ENCODE results near the gene IKZF4. TPM values are rescaled to one million over a fixed set of nuclear protein-coding genes. Genes with fewer than 3 reads are reported as not detected.

Gene IKZF4
- total RNA-seq, 1 experiment from 2014 or later, result 13.6 TPM

DNA sequence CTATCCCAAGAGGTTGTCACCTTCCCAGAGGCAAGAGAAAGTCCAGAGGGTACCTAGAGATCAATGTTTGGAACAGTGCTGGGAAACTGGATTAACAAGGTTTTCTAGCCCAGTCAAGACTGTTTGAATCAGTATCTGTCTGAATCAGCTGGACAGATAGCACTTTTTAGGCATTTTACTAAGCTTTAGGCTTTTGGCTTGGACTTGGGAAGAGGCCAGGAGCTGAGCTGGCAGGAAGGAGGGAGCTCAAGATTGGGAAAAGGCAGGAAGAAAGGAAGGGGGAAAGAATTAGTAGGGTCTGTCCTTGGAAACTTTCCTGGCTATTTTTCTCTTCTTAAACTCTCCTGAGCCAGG is 8.3 kb downstream of the IKZF4 start:
- H3K27ac Mint-ChIP-seq, result no peak overlapping the region
- no peaks in the 10 kb centered on the region for H3K9me3 Mint-ChIP-seq
- no peak for ATAC-seq
- TF ChIP-seq, protein P1, sequence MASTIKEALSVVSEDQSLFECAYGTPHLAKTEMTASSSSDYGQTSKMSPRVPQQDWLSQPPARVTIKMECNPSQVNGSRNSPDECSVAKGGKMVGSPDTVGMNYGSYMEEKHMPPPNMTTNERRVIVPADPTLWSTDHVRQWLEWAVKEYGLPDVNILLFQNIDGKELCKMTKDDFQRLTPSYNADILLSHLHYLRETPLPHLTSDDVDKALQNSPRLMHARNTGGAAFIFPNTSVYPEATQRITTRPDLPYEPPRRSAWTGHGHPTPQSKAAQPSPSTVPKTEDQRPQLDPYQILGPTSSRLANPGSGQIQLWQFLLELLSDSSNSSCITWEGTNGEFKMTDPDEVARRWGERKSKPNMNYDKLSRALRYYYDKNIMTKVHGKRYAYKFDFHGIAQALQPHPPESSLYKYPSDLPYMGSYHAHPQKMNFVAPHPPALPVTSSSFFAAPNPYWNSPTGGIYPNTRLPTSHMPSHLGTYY (CRISPR knock-in tag; IDR thresholded peaks at IDR 0.05), result no peak
- TF ChIP-seq JUN (CRISPR knock-in tag; IDR thresholded peaks at IDR 0.05), result no peak
- TF ChIP-seq, protein P2, sequence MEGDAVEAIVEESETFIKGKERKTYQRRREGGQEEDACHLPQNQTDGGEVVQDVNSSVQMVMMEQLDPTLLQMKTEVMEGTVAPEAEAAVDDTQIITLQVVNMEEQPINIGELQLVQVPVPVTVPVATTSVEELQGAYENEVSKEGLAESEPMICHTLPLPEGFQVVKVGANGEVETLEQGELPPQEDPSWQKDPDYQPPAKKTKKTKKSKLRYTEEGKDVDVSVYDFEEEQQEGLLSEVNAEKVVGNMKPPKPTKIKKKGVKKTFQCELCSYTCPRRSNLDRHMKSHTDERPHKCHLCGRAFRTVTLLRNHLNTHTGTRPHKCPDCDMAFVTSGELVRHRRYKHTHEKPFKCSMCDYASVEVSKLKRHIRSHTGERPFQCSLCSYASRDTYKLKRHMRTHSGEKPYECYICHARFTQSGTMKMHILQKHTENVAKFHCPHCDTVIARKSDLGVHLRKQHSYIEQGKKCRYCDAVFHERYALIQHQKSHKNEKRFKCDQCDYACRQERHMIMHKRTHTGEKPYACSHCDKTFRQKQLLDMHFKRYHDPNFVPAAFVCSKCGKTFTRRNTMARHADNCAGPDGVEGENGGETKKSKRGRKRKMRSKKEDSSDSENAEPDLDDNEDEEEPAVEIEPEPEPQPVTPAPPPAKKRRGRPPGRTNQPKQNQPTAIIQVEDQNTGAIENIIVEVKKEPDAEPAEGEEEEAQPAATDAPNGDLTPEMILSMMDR (IDR thresholded peaks at IDR 0.05), result no peak
- no peak for TF ChIP-seq KAT7 (CRISPR knock-in tag; IDR thresholded peaks at IDR 0.05; ENCODE audit: borderline replicate concordance)
- TF ChIP-seq, protein P3, sequence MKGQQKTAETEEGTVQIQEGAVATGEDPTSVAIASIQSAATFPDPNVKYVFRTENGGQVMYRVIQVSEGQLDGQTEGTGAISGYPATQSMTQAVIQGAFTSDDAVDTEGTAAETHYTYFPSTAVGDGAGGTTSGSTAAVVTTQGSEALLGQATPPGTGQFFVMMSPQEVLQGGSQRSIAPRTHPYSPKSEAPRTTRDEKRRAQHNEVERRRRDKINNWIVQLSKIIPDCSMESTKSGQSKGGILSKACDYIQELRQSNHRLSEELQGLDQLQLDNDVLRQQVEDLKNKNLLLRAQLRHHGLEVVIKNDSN (CRISPR knock-in tag; IDR thresholded peaks at IDR 0.05), result no peak
- TF ChIP-seq TP53 (CRISPR knock-in tag; IDR thresholded peaks at IDR 0.05), result no peak
- no peak for TF ChIP-seq EMX1 (CRISPR knock-in tag; IDR thresholded peaks at IDR 0.05)
- no peak for TF ChIP-seq ZNF396 (CRISPR knock-in tag; IDR thresholded peaks at IDR 0.05; ENCODE audit: borderline replicate concordance)
- TF ChIP-seq, protein P4, sequence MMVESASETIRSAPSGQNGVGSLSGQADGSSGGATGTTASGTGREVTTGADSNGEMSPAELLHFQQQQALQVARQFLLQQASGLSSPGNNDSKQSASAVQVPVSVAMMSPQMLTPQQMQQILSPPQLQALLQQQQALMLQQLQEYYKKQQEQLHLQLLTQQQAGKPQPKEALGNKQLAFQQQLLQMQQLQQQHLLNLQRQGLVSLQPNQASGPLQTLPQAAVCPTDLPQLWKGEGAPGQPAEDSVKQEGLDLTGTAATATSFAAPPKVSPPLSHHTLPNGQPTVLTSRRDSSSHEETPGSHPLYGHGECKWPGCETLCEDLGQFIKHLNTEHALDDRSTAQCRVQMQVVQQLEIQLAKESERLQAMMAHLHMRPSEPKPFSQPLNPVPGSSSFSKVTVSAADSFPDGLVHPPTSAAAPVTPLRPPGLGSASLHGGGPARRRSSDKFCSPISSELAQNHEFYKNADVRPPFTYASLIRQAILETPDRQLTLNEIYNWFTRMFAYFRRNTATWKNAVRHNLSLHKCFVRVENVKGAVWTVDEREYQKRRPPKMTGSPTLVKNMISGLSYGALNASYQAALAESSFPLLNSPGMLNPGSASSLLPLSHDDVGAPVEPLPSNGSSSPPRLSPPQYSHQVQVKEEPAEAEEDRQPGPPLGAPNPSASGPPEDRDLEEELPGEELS (CRISPR knock-in tag; IDR thresholded peaks at IDR 0.05), result no peak
- TF ChIP-seq, protein P5, sequence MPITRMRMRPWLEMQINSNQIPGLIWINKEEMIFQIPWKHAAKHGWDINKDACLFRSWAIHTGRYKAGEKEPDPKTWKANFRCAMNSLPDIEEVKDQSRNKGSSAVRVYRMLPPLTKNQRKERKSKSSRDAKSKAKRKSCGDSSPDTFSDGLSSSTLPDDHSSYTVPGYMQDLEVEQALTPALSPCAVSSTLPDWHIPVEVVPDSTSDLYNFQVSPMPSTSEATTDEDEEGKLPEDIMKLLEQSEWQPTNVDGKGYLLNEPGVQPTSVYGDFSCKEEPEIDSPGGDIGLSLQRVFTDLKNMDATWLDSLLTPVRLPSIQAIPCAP (CRISPR knock-in tag; IDR thresholded peaks at IDR 0.05), result no peak
- no peak for DNase-seq (ENCODE audit: low spot score)
- no peaks in the 10 kb centered on the region for H3K27me3 Mint-ChIP-seq (ENCODE audit: low read depth)
- H3K4me3 Mint-ChIP-seq, result no peak overlapping the region
- ChIA-PET POLR2A (no interaction called here), CTCF (interaction anchor here (0.6 to 3.4 kb wide), 22 partner anchors 8 to 291 kb away, joined by 3 to 68 read pairs (median 4); partner anchors contain the start of genes ESYT1, IKZF4, ORMDL2 and RAB5B)
- peaks cover 46% of the 10 kb centered on the region for H3K36me3 Mint-ChIP-seq
- H3K4me1 Mint-ChIP-seq, result no peaks in the 10 kb centered on the region

DNA sequence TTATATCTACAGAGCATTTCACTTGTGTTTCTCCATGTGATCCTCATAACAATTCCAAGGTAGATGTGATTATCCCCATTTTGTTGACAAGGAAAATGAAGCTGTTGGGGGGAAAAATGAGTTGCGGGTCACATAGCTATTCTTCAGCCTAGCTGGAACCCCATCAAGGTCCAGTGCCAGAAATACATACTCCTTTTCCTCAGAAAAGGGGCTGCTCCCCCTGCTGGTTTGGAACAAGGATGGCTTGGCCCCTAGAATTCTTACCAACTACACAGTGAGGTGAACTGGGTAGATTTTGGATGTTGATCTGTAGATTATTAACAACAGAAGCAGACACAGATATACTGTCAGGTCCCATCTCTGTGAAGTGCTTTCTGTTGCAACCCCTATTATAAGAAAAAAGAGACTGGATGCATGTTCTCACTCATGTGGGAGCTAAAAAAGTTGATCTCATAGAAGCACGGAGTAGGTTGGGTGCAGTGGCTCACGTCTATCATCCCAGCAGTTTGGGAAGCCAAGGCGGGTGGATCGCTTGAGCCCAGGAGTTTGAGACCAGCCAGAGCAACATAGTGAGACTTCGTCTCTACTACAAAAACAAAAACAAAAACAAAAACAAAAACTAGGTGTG is 8.9 kb downstream of the IKZF4 start:
- CTCF ChIA-PET, result interaction anchor here (0.6 to 3.4 kb wide), 22 partner anchors 9 to 292 kb away, joined by 3 to 68 read pairs (median 4); partner anchors contain the start of genes ESYT1, IKZF4, ORMDL2 and RAB5B
- DNase-seq (ENCODE audit: low spot score) (peak; percentile 50), ATAC-seq (peak; percentile 82)
- TF ChIP-seq, protein P2 (IDR thresholded peaks at IDR 0.05), result peak; percentile 54
- TF ChIP-seq ZNF263 (CRISPR knock-in tag; IDR thresholded peaks at IDR 0.05; ENCODE audit: low read depth) (no peak), MXD4 (CRISPR knock-in tag; IDR thresholded peaks at IDR 0.05; ENCODE audit: borderline replicate concordance) (no peak)
- POLR2A ChIA-PET, result no interaction called here
- no peak overlapping the region for H3K27ac Mint-ChIP-seq
- no peaks in the 10 kb centered on the region for H3K9me3 Mint-ChIP-seq
- H3K4me3 Mint-ChIP-seq, result no peak overlapping the region
- H3K4me1 Mint-ChIP-seq, result no peaks in the 10 kb centered on the region
- no peaks in the 10 kb centered on the region for H3K27me3 Mint-ChIP-seq (ENCODE audit: low read depth)
- peaks cover 46% of the 10 kb centered on the region for H3K36me3 Mint-ChIP-seq

Measured in WTC11 (cell line).